ENCODE results near the gene CEP104. TPM values are rescaled to one million over a fixed set of nuclear protein-coding genes. Genes with fewer than 3 reads are reported as not detected.

CEP104 gene
- polyA plus RNA-seq, 1 donor from 2014 or later, result 8.1 TPM

DNA sequence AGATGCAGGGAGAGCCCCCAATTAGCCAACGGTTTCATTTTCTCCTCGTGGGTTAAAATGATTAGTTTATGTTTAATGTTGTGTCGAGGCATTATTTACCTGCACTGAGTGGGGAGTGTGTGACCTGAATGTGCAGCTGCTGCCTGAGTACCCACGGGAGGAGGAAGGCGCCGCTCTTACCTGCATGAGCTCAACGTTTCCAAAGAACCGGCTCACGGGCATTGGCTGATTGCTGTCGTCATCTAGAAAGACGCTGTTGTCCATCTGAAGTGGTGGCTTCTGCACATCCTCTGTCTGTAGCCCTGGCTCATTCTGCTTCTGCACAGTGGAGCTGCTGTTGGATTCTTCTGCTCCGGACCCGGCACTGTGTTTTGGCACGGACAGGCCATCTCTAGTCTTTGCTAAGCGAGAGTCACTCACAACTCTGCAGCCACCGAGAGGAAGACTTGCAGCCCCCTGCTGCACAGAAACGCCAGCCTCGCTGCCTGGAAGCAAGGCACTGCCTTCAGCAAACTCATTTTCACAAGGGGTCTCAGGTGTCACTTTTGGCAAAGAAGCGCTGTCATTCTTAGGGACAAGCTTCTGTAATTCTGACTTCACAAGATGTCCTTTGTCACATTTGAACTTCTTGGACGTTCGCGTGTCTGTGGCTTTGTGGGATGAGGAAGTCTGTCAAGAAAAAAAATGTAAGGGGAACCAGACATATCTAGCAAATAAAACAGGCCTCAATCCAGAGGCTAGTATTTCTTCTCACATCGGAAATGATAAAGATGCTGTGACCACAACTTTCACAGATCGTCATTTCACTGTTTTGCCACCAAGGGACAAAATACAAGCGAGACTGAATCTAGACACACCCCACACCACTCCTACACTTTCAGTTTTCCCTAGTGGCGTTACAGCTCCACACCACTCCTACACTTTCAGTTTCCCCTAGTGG, 33.6 kb upstream of the CEP104 start:
- Histone ChIP-seq H3K9me2 (ENCODE audit: insufficient read depth, low read length) (no peaks in the 10 kb centered on the region), H3K79me2 (replicated peaks; ENCODE audit: insufficient read depth, low read length) (peaks cover 18% of the 10 kb centered on the region), H4K20me1 (ENCODE audit: insufficient read depth) (no peaks in the 10 kb centered on the region), H2AFZ (ENCODE audit: low read depth, low read length) (no peak overlapping the region), H3F3A (ENCODE audit: insufficient read depth, low read length, poor library complexity, severe bottlenecking) (no peaks in the 10 kb centered on the region), H3K9me3 (ENCODE audit: low read length) (no peaks in the 10 kb centered on the region), H3K27ac (ENCODE audit: low read length) (no peak overlapping the region), H3K9ac (ENCODE audit: low read length) (no peak overlapping the region), H3K27me3 (ENCODE audit: insufficient read depth, low read depth, low read length) (no peaks in the 10 kb centered on the region), H3K4me3 (ENCODE audit: low read length) (no peak overlapping the region), H3K36me3 (ENCODE audit: insufficient read depth, low read length) (peaks cover 5% of the 10 kb centered on the region), H3K4me2 (ENCODE audit: low read length) (no peak overlapping the region)
- TF ChIP-seq TAF1 (IDR thresholded peaks at IDR 0.05; ENCODE audit: low read depth) (no peak), POLR2AphosphoS5 (IDR thresholded peaks at IDR 0.05) (no peak), EP300 (conservative IDR thresholded peaks at IDR 0.05; ENCODE audit: poor library complexity, severe bottlenecking) (no peak), SMC3 (conservative IDR thresholded peaks at IDR 0.05; ENCODE audit: poor library complexity) (no peak), EZH2 (IDR thresholded peaks at IDR 0.05; ENCODE audit: borderline replicate concordance, insufficient read depth, low read length, poor library complexity, severe bottlenecking) (no peak)
- TF ChIP-seq, protein P1, sequence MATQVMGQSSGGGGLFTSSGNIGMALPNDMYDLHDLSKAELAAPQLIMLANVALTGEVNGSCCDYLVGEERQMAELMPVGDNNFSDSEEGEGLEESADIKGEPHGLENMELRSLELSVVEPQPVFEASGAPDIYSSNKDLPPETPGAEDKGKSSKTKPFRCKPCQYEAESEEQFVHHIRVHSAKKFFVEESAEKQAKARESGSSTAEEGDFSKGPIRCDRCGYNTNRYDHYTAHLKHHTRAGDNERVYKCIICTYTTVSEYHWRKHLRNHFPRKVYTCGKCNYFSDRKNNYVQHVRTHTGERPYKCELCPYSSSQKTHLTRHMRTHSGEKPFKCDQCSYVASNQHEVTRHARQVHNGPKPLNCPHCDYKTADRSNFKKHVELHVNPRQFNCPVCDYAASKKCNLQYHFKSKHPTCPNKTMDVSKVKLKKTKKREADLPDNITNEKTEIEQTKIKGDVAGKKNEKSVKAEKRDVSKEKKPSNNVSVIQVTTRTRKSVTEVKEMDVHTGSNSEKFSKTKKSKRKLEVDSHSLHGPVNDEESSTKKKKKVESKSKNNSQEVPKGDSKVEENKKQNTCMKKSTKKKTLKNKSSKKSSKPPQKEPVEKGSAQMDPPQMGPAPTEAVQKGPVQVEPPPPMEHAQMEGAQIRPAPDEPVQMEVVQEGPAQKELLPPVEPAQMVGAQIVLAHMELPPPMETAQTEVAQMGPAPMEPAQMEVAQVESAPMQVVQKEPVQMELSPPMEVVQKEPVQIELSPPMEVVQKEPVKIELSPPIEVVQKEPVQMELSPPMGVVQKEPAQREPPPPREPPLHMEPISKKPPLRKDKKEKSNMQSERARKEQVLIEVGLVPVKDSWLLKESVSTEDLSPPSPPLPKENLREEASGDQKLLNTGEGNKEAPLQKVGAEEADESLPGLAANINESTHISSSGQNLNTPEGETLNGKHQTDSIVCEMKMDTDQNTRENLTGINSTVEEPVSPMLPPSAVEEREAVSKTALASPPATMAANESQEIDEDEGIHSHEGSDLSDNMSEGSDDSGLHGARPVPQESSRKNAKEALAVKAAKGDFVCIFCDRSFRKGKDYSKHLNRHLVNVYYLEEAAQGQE (IDR thresholded peaks at IDR 0.05; ENCODE audit: borderline replicate concordance), result no peak
- TF ChIP-seq, protein P2, sequence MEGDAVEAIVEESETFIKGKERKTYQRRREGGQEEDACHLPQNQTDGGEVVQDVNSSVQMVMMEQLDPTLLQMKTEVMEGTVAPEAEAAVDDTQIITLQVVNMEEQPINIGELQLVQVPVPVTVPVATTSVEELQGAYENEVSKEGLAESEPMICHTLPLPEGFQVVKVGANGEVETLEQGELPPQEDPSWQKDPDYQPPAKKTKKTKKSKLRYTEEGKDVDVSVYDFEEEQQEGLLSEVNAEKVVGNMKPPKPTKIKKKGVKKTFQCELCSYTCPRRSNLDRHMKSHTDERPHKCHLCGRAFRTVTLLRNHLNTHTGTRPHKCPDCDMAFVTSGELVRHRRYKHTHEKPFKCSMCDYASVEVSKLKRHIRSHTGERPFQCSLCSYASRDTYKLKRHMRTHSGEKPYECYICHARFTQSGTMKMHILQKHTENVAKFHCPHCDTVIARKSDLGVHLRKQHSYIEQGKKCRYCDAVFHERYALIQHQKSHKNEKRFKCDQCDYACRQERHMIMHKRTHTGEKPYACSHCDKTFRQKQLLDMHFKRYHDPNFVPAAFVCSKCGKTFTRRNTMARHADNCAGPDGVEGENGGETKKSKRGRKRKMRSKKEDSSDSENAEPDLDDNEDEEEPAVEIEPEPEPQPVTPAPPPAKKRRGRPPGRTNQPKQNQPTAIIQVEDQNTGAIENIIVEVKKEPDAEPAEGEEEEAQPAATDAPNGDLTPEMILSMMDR (IDR thresholded peaks at IDR 0.05; ENCODE audit: poor library complexity, severe bottlenecking), result no peak

DNA sequence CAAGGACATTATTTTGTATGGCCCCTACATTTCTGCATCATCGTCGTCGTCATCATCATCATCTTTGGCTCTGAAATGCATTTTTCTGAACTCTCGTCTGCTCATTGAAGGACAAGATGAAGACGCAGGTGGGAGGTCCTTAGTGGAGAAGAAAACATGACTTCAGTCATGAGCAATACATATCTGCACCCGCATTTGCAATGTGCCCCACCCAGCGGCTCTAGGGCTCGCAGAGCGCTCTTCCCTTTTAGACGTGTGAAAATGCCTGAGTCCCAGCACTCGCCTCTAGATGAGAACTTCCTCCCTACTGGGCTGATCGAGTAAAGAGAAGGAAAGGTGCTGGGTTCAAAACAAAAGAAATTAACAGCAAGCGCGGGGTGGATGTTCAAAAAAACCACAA, 32.9 kb upstream of the CEP104 start:
- TF ChIP-seq SMC3 (conservative IDR thresholded peaks at IDR 0.05; ENCODE audit: poor library complexity) (no peak), RAD21 (conservative IDR thresholded peaks at IDR 0.05) (no peak), EZH2 (IDR thresholded peaks at IDR 0.05; ENCODE audit: borderline replicate concordance, insufficient read depth, low read length, poor library complexity, severe bottlenecking) (no peak), EP300 (conservative IDR thresholded peaks at IDR 0.05; ENCODE audit: poor library complexity, severe bottlenecking) (no peak)
- TF ChIP-seq, protein P2 (IDR thresholded peaks at IDR 0.05; ENCODE audit: poor library complexity, severe bottlenecking), result no peak
- TF ChIP-seq, protein P1 (IDR thresholded peaks at IDR 0.05; ENCODE audit: borderline replicate concordance), result no peak
- Histone ChIP-seq H3K4me3 (ENCODE audit: low read length) (no peak overlapping the region), H3K79me2 (replicated peaks; ENCODE audit: insufficient read depth, low read length) (peaks cover 10% of the 10 kb centered on the region), H3K27me3 (ENCODE audit: insufficient read depth, low read depth, low read length) (no peaks in the 10 kb centered on the region), H4K20me1 (ENCODE audit: insufficient read depth) (no peaks in the 10 kb centered on the region), H2AFZ (ENCODE audit: low read depth, low read length) (no peak overlapping the region), H3K9me2 (ENCODE audit: insufficient read depth, low read length) (no peaks in the 10 kb centered on the region), H3F3A (ENCODE audit: insufficient read depth, low read length, poor library complexity, severe bottlenecking) (no peaks in the 10 kb centered on the region), H3K9ac (ENCODE audit: low read length) (no peak overlapping the region), H3K27ac (ENCODE audit: low read length) (no peak overlapping the region), H3K36me3 (ENCODE audit: insufficient read depth, low read length) (peaks cover 5% of the 10 kb centered on the region), H3K4me2 (ENCODE audit: low read length) (no peak overlapping the region), H3K9me3 (ENCODE audit: low read length) (no peaks in the 10 kb centered on the region)

Measured in neural cell (in vitro differentiated cells).